ENCODE results near the gene RERG. TPM values are rescaled to one million over a fixed set of nuclear protein-coding genes. Genes with fewer than 3 reads are reported as not detected.

RERG gene
- not detected in 2 replicates for total RNA-seq

GRCh38 chr12:15220915-15221885, at the start of gene RERG:
Gene RERG, minus strand, starts transcription at chr12:15221417. Its CDS starts 3,928 bp downstream, at chr12:15217489.

Other genes starting within 250 kb of the RERG start
- not detected in 2 replicates for gene PDE6H, start 248.4 kb downstream of the RERG start, total RNA-seq
- gene PTPRO, start 101.1 kb upstream of the RERG start, total RNA-seq, result 0.50 and 0.55 TPM in 2 replicates